NT2/D1 (cell line): ENCODE measurements around the gene TDRD7.

ENCODE experiments used
- SUZ12 ChIP-seq: IDR thresholded peaks from 2 replicates; pipeline ENCODE4 v1.6.1; 2011; ENCODE audit not compliant: insufficient read length, insufficient read depth; ENCODE audit errors: extremely low read depth
- YY1 ChIP-seq: IDR thresholded peaks from 2 replicates; pipeline ENCODE4 v1.6.1; 2011; ENCODE audit not compliant: insufficient read length, insufficient read depth
- ZNF274 ChIP-seq: IDR thresholded peaks from 2 replicates; pipeline ENCODE4 v1.6.1; 2011; ENCODE audit warnings: mild to moderate bottlenecking, low read depth, low read length

DNA sequence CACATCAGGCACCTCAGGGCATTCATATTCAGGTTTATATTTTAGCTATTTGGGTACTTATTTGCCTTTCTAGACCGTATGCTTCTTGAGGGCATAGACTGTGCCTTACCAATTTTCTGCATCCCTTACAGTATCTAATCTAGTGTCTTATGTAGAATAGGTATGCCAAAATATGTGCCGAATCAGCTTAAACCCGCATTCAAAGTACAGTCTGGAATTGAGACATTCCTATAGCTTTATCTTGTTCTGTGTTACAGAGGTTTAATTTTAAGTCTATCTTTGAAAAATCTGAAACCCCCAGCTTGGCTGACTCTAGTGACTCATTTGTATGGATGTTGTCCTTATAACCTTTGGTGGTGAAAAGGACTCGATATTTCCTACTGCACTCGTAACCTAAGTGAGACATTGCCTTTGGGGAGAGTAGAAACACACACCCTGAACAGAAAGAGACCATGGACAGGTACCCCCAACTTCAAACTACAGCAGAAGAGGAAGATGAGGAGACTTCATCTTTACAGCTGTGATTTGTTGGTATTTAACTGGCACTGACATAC lies 62.6 kb downstream of the TDRD7 start:
- no peak for TF ChIP-seq ZNF274
- TF ChIP-seq YY1, result no peak
- no peak for TF ChIP-seq SUZ12
